ENCODE measurements around the gene SLTM.
"Not testable (repeated sequence)": the region's sequence is repeated elsewhere in the genome, so short reads cannot be mapped to it uniquely, and the experiment has no call there.

SLTM gene

GRCh38 chr15:58926823-58927222 is 6.7 kb downstream of the SLTM start:
- no peak for DNase-seq (ENCODE audit: low spot score)

GRCh38 chr15:58924327-58924726 is 9.2 kb downstream of the SLTM start:
- DNase-seq (ENCODE audit: low spot score), result no peak

- no peak for DNase-seq (ENCODE audit: low spot score)
These were observed 9.7 kb downstream of the SLTM start for GRCh38 chr15:58923696-58924300.

GRCh38 chr15:58923284-58923683 is 10.2 kb downstream of the SLTM start:
- DNase-seq (ENCODE audit: low spot score), result no peak

- DNase-seq (ENCODE audit: low spot score), result no peak
These were observed 12.2 kb downstream of the SLTM start for GRCh38 chr15:58921267-58921790.

- not testable (repeated sequence) for DNase-seq (ENCODE audit: low spot score)
These were observed 13.0 kb downstream of the SLTM start for GRCh38 chr15:58920447-58920846.

GRCh38 chr15:58919232-58919631 is 14.2 kb downstream of the SLTM start:
- no peak for DNase-seq (ENCODE audit: low spot score)

- no peak for DNase-seq (ENCODE audit: low spot score)
These were observed 15.2 kb downstream of the SLTM start for GRCh38 chr15:58918239-58918638.

GRCh38 chr15:58917613-58918129 is 15.8 kb downstream of the SLTM start:
- not testable (repeated sequence) for DNase-seq (ENCODE audit: low spot score)

- no peak for DNase-seq (ENCODE audit: low spot score)
These were observed 16.5 kb downstream of the SLTM start for GRCh38 chr15:58916962-58917361.

GRCh38 chr15:58910456-58910855 is 23.0 kb downstream of the SLTM start:
- no peak for DNase-seq (ENCODE audit: low spot score)

- no peak for DNase-seq (ENCODE audit: low spot score)
These were observed 23.9 kb downstream of the SLTM start for GRCh38 chr15:58909616-58910015.

- DNase-seq (ENCODE audit: low spot score), result no peak
These were observed 24.7 kb downstream of the SLTM start for GRCh38 chr15:58908550-58909309.

- DNase-seq (ENCODE audit: low spot score), result no peak
These were observed 32.8 kb downstream of the SLTM start for GRCh38 chr15:58900631-58901030.

GRCh38 chr15:58898150-58898680 is 35.3 kb downstream of the SLTM start:
- DNase-seq (ENCODE audit: low spot score), result no peak

- DNase-seq (ENCODE audit: low spot score), result no peak
These were observed 44.1 kb downstream of the SLTM start for GRCh38 chr15:58889363-58889762.

GRCh38 chr15:58886921-58887320 is 46.6 kb downstream of the SLTM start:
- DNase-seq (ENCODE audit: low spot score), result no peak

- not testable (repeated sequence) for DNase-seq (ENCODE audit: low spot score)
These were observed 49.6 kb downstream of the SLTM start for GRCh38 chr15:58883926-58884325.

GRCh38 chr15:58882243-58882642 is 51.2 kb downstream of the SLTM start:
- no peak for DNase-seq (ENCODE audit: low spot score)

GRCh38 chr15:58880320-58880719 is 53.2 kb downstream of the SLTM start:
- no peak for DNase-seq (ENCODE audit: low spot score)

GRCh38 chr15:58877999-58878825 is 55.3 kb downstream of the SLTM start:
- DNase-seq (ENCODE audit: low spot score), result no peak

Data from activated CD4-positive, alpha-beta T cell treated with anti-CD3 and anti-CD28 coated beads, Interleukin-2, Interleukin-4, amounts not matched to agents 100 ng/mL and 50 ng/mL, durations not matched to agents 16 hours and 8 hours (primary cell).